C4-2B (cell line): ENCODE data around the gene TMEM139.
"Not testable (repeated sequence)": the region's sequence is repeated elsewhere in the genome, so short reads cannot be mapped to it uniquely, and the experiment has no call there.

Experiments used
- ZFX ChIP-seq: fragments of 450-650 bp; IDR thresholded peaks from 2 replicates; pipeline ENCODE4 v1.6.1; 2017
- TF ChIP-seq, protein P1 (sequence below): fragments of 450-650 bp; conservative IDR thresholded peaks from 2 replicates; pipeline ENCODE4 v1.5.1; 2017; ENCODE audit warnings: mild to moderate bottlenecking

DNA sequence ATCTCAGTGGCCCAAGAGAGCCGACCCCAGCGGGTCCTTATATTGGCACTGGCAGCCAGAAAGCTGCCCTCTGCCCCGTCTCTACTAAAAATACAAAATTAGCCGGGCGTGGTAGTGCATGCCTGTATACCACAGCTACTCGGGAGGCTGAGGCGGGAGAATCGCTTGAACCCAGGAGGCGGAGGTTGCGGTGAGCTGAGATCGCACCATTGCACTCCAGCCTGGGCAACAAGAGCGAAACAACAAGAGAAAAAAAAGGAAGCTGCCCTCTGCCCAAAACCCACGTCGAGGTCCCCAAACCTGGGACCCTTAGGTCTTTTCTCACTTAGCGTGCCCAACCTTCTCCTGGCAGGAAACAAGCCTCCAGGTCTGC lies 20.6 kb upstream of the TMEM139 start:
- TF ChIP-seq, protein P1, sequence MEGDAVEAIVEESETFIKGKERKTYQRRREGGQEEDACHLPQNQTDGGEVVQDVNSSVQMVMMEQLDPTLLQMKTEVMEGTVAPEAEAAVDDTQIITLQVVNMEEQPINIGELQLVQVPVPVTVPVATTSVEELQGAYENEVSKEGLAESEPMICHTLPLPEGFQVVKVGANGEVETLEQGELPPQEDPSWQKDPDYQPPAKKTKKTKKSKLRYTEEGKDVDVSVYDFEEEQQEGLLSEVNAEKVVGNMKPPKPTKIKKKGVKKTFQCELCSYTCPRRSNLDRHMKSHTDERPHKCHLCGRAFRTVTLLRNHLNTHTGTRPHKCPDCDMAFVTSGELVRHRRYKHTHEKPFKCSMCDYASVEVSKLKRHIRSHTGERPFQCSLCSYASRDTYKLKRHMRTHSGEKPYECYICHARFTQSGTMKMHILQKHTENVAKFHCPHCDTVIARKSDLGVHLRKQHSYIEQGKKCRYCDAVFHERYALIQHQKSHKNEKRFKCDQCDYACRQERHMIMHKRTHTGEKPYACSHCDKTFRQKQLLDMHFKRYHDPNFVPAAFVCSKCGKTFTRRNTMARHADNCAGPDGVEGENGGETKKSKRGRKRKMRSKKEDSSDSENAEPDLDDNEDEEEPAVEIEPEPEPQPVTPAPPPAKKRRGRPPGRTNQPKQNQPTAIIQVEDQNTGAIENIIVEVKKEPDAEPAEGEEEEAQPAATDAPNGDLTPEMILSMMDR: not testable (repeated sequence)
- TF ChIP-seq ZFX: not testable (repeated sequence)
